Measurements from ENCODE around the gene AADACL2. TPM values are rescaled to one million over a fixed set of nuclear protein-coding genes. Genes with fewer than 3 reads are reported as not detected.

AADACL2 gene
- total RNA-seq, 1 experiment from 2014 or later: not detected

- no TSS peak for BruUV-seq (replicated peaks)
- ChIA-PET POLR2A (no interaction called here), CTCF (no interaction called here)
- Mint-ChIP-seq H3K36me3 (ENCODE audit: insufficient read depth, unreplicated experiment) (no peaks in the 10 kb centered on the region), H3K4me1 (ENCODE audit: low read depth, unreplicated experiment) (peaks cover 9% of the 10 kb centered on the region), H3K27me3 (ENCODE audit: insufficient read depth, unreplicated experiment) (no peaks in the 10 kb centered on the region), H3K27ac (ENCODE audit: unreplicated experiment) (no peak overlapping the region), H3K9me3 (ENCODE audit: unreplicated experiment) (peaks cover 24% of the 10 kb centered on the region), H3K4me3 (ENCODE audit: unreplicated experiment) (no peak overlapping the region)
- H3K4me3 ChIP-seq (ENCODE audit: low read depth, low read length): no peak overlapping the region
- no peak for DNase-seq
- no peak for TF ChIP-seq CTCF (IDR thresholded peaks at IDR 0.05; ENCODE audit: insufficient read depth in 1 of 2, low read depth in 1 of 2, low read length in 1 of 2, severe bottlenecking in 1 of 2, unreplicated experiment in 1 of 2)
- H3K36me3 ChIP-seq (ENCODE audit: control insufficient read depth, insufficient read depth, low read length): no peaks in the 10 kb centered on the region
- no peaks in the 10 kb centered on the region; the same call in 1 of the 2 replicates for H3K4me1 ChIP-seq
- no peaks in the 10 kb centered on the region for H3K9me3 ChIP-seq
- no peaks in the 10 kb centered on the region for H3K27me3 ChIP-seq (replicated peaks; ENCODE audit: control insufficient read depth, insufficient read depth, low read length)
- intact Hi-C loops (cut with micrococcal nuclease; ENCODE audit: unreplicated experiment): no loop called here
Measured at GRCh38 chr3:151740581-151740980, 6.9 kb downstream of the AADACL2 start.

GRCh38 chr3:151743855-151744254 is 10.1 kb downstream of the AADACL2 start:
- H3K9me3 Mint-ChIP-seq (ENCODE audit: unreplicated experiment): peaks cover 2% of the 10 kb centered on the region
- DNase-seq: no peak
- no peaks in the 10 kb centered on the region for H3K4me1 ChIP-seq
- no peaks in the 10 kb centered on the region for H3K27me3 Mint-ChIP-seq (ENCODE audit: insufficient read depth, unreplicated experiment)
- no peaks in the 10 kb centered on the region for H3K27me3 ChIP-seq (replicated peaks; ENCODE audit: control insufficient read depth, insufficient read depth, low read length)
- peaks cover 4% of the 10 kb centered on the region for H3K4me1 Mint-ChIP-seq (ENCODE audit: low read depth, unreplicated experiment)
- H3K36me3 Mint-ChIP-seq (ENCODE audit: insufficient read depth, unreplicated experiment): no peaks in the 10 kb centered on the region
- ChIA-PET CTCF (no interaction called here), POLR2A (no interaction called here)
- H3K4me3 ChIP-seq (ENCODE audit: low read depth, low read length): no peak overlapping the region
- no peak overlapping the region for H3K27ac Mint-ChIP-seq (ENCODE audit: unreplicated experiment)
- intact Hi-C loops (cut with micrococcal nuclease; ENCODE audit: unreplicated experiment): no loop called here
- TF ChIP-seq CTCF (IDR thresholded peaks at IDR 0.05; ENCODE audit: insufficient read depth in 1 of 2, low read depth in 1 of 2, low read length in 1 of 2, severe bottlenecking in 1 of 2, unreplicated experiment in 1 of 2): no peak
- H3K4me3 Mint-ChIP-seq (ENCODE audit: unreplicated experiment): no peak overlapping the region
- H3K36me3 ChIP-seq (ENCODE audit: control insufficient read depth, insufficient read depth, low read length): no peaks in the 10 kb centered on the region
- no peaks in the 10 kb centered on the region; the same call in 1 of the 2 replicates for H3K9me3 ChIP-seq
- BruUV-seq (replicated peaks): no TSS peak

GRCh38 chr3:151750181-151750580 is 16.5 kb downstream of the AADACL2 start:
- no peak for TF ChIP-seq CTCF (IDR thresholded peaks at IDR 0.05; ENCODE audit: insufficient read depth in 1 of 2, low read depth in 1 of 2, low read length in 1 of 2, severe bottlenecking in 1 of 2, unreplicated experiment in 1 of 2)
- intact Hi-C loops (cut with micrococcal nuclease; ENCODE audit: unreplicated experiment): no loop called here
- H3K36me3 Mint-ChIP-seq (ENCODE audit: insufficient read depth, unreplicated experiment): no peaks in the 10 kb centered on the region
- H3K27me3 ChIP-seq (replicated peaks; ENCODE audit: control insufficient read depth, insufficient read depth, low read length): no peaks in the 10 kb centered on the region
- no peaks in the 10 kb centered on the region for H3K9me3 Mint-ChIP-seq (ENCODE audit: unreplicated experiment)
- CTCF ChIA-PET: no interaction called here
- no peaks in the 10 kb centered on the region for H3K36me3 ChIP-seq (ENCODE audit: control insufficient read depth, insufficient read depth, low read length)
- no peak overlapping the region for H3K4me3 ChIP-seq (ENCODE audit: low read depth, low read length)
- H3K27me3 Mint-ChIP-seq (ENCODE audit: insufficient read depth, unreplicated experiment): no peaks in the 10 kb centered on the region
- no TSS peak for BruUV-seq (replicated peaks)
- H3K9me3 ChIP-seq: no peaks in the 10 kb centered on the region; the same call in 1 of the 2 replicates
- POLR2A ChIA-PET: no interaction called here
- no peaks in the 10 kb centered on the region for H3K4me1 ChIP-seq
- no peak overlapping the region for H3K27ac Mint-ChIP-seq (ENCODE audit: unreplicated experiment)
- H3K4me3 Mint-ChIP-seq (ENCODE audit: unreplicated experiment): no peak overlapping the region
- H3K4me1 Mint-ChIP-seq (ENCODE audit: low read depth, unreplicated experiment): no peaks in the 10 kb centered on the region
- DNase-seq: no peak
